Vagina (tissue), 2 donors: ENCODE results near the gene LIMS1.
"Not testable (repeated sequence)": the region's sequence is repeated elsewhere in the genome, so short reads cannot be mapped to it uniquely, and the experiment has no call there.

ENCODE experiments used
- POLR2A ChIP-seq, 2 donors: fragments of 450-650 bp; IDR thresholded peaks; one replicate each; pipeline ENCODE4 v1.6.1; 2017; ENCODE audit warnings: antibody characterized with exemption in 2 of 2, mild to moderate bottlenecking in 2 of 2, moderate library complexity in 2 of 2
- POLR2AphosphoS5 ChIP-seq, 2 donors: sonication (generic); formaldehyde crosslinking; IDR thresholded peaks; one replicate each; pipeline ENCODE4 v1.9.0; 2017; ENCODE audit warnings: antibody characterized with exemption in 2 of 2, mild to moderate bottlenecking in 2 of 2, low read depth in 1 of 2; ENCODE audit not compliant: insufficient read depth in 1 of 2
- TF ChIP-seq, protein P1 (sequence below), 3 experiments: fragments of 450-650 bp in 2 of 3; fragments of 200-600 bp in 1 of 3; sonication (generic) in 1 of 3; IDR thresholded peaks; one replicate each; pipeline ENCODE4 v1.5.1; 2017 to 2019; ENCODE audit warnings: antibody characterized with exemption in 3 of 3, mild to moderate bottlenecking in 2 of 3, moderate library complexity in 2 of 3

DNA sequence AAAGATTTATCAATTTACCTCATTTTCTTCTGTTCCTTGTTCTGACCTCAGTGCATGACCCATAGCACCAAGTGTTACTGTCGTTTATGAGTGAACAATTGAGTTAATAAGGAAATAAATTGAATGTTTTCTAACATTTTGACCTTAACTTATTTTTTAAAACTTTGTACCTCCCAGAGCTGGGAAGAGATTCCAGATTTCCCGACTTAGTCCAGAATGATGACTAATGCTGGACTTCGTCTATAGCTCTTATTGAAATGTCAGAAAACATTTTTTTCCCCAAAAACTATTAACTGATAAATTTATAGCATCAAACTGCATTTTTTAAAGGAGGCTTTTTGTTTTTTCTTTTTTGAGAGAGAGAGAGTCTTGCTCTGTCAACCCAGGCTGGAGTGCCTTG is 21.8 kb upstream of the LIMS1 start:
- TF ChIP-seq, protein P1, sequence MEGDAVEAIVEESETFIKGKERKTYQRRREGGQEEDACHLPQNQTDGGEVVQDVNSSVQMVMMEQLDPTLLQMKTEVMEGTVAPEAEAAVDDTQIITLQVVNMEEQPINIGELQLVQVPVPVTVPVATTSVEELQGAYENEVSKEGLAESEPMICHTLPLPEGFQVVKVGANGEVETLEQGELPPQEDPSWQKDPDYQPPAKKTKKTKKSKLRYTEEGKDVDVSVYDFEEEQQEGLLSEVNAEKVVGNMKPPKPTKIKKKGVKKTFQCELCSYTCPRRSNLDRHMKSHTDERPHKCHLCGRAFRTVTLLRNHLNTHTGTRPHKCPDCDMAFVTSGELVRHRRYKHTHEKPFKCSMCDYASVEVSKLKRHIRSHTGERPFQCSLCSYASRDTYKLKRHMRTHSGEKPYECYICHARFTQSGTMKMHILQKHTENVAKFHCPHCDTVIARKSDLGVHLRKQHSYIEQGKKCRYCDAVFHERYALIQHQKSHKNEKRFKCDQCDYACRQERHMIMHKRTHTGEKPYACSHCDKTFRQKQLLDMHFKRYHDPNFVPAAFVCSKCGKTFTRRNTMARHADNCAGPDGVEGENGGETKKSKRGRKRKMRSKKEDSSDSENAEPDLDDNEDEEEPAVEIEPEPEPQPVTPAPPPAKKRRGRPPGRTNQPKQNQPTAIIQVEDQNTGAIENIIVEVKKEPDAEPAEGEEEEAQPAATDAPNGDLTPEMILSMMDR (IDR thresholded peaks at IDR 0.05): not testable (repeated sequence)
- not testable (repeated sequence) for TF ChIP-seq POLR2A (IDR thresholded peaks at IDR 0.05); POLR2AphosphoS5 (IDR thresholded peaks at IDR 0.05; ENCODE audit: insufficient read depth in 1 of 2, low read depth in 1 of 2)
